HUDEP-2 (cell line): ENCODE results near the gene ASXL2.
"Not testable (repeated sequence)": the region's sequence is repeated elsewhere in the genome, so short reads cannot be mapped to it uniquely, and the experiment has no call there.

ENCODE experiments used
- DNase-seq, 76 experiments: peaks; one replicate each; lab custom pipeline; 2025; ENCODE audit not compliant: unreplicated experiment in 76 of 76; lab: John Stamatoyannopoulos, UW

Gene ASXL2

GRCh38 chr2:25894135-25894830, 16.0 kb upstream of the ASXL2 start:
- DNase-seq, result no peak

DNA sequence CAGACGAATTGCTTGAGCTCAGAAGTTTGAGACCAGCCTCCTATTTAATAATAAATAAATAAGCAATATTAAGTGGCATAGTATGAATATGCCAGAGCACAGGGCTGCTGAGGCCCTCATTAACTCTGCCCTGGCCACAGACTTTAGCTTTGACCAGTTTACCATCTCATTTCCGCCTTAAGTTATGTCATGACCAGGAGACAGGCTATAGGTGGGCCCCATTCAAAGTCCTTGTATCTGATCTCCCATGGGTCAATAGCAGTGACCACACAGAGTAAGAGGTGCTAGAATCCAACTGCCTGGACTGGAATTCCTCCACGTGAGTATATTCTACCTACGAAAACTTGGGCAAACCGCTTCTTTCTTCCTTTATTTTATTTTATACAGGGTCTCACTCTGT, 13.4 kb upstream of the ASXL2 start:
- no peak for DNase-seq

- DNase-seq, result no peak
Observed at GRCh38 chr2:25887624-25888242, 9.4 kb upstream of the ASXL2 start.

DNA sequence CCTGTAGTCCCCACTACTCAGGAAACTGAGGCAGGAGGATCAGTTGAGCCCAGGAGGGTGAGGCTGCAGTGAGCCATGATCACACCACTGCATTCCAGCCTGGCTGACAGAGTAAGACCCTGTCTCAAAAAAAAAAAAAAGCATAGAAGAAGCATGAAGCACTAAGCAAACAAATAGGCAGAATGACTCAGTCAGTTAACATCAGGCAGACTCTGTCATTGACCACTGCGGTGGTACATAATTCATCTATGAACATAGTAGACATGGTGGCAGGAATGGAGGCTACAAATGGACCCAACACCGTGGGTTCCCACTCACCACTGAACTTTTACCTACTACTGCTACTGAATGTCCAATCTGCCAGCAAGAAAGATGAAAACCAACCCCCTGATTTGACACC, 7.6 kb upstream of the ASXL2 start:
- DNase-seq, result no peak

GRCh38 chr2:25881764-25882163, 3.5 kb upstream of the ASXL2 start:
- peak in 39 of 76 experiments; percentile 3 to 63 (median 21) for DNase-seq

- no peak for DNase-seq
Observed at GRCh38 chr2:25879133-25879730, 945 bp upstream of the ASXL2 start.

DNA sequence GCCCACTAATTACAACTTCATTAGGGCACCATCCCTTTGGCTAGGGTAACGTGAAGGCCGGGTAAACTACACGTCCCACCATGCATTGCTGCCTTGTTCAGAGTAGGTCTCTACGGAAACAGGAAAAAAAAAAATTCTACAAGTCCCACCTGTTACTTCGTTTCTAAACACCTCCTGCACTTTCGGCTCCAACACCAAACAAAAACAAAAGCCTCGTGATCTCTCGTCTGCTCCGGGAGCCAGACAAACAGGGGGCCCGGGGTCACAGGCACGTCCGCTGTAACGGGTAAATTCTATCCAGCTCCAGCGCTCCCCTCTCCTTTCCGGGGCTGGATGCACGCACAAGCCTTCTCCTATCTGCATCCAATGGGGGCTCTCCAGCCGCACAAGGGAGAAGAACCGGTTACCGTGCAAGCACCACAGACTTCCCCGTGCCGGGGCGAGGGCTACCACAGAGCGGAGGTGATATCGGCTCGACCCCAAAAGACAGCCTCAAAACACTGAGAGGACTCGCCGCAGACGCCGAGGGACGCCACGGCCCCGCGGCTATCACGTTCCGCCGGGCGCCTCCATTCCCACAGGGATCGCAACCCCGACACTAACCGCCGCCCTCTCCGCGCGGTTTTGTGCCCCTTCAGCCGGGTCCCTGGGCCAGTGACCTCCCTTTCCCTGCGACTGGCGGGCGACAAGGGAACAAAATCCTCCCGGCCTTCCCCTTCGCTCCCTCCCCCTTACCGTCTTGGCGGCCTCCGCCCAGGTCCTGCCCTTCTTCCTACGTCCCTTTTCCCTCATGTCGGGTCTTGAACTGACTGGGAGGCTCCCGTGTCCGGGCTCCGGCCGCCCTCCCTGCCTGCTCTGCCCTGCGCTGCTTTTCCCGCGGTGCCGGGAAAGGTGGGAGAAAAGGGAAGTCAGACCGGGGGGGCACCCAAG, 591 bp downstream of the ASXL2 start:
- DNase-seq, result peak in 67 of 76 experiments; percentile 5 to 85 (median 46)

- DNase-seq, result no peak
Observed at GRCh38 chr2:25872134-25872533, 6.2 kb downstream of the ASXL2 start.

- DNase-seq, result no peak
Observed at GRCh38 chr2:25867396-25868003, 10.8 kb downstream of the ASXL2 start.

DNA sequence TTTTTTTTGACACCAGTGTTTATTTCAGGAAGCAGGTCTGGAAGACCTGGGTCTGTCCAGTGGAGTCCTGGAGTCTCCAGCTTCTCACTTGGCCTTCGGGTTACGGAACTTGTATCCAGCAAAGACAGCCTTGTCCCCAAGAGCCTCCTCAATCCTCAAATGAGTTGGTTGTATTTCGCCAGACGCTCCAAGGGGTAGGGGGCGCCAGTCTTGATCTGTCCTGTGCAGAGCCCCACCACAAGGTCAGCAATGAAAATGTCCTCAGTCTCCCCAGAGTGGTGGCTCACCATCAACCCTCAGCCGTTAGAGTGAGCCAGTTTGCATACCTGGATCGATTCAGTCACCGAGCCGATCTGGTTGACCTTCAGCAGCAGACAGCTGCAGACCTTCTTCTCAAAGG, 21.9 kb downstream of the ASXL2 start:
- no peak for DNase-seq

DNA sequence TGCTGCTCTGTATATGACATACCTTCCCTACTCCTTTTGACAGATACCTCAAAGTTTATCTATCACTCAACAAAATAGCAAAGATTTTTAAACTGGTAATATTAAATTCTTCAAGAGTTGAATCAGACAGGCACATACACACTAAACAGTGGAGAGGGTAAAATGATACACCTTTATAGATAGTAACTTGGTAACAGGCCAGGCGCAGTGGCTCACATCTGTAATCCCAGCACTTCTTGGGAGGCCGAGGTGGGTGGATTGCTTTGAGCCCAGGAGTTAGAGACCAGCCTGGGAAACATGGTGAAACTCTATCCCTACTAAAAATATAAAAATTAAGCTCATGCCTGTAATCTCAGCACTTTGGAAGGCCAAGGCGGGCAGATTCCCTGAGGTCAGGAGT, 23.2 kb downstream of the ASXL2 start:
- DNase-seq, result no peak

DNA sequence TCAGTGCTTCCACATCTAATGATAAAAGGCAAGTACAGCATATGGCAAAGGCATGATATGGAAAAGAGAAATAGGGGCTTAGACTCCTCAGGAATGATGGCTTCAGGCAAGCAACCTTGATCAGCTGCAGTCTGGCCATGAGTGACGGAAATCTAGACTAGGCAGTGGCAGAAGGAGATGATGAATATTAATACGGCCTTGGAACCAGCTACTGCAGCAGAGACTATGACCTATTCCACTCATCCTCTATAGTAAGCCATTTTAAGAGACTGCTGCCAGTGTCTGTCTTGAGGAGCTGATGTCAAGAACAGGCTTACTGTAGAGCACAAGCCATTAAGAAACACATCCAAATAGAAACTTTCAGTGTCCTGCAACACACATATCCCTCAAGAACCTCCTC, 23.7 kb downstream of the ASXL2 start:
- DNase-seq, result no peak

GRCh38 chr2:25853038-25853638, 25.1 kb downstream of the ASXL2 start:
- peak in 1 of 76 experiments; percentile 9 for DNase-seq

GRCh38 chr2:25851740-25852503, 26.4 kb downstream of the ASXL2 start:
- peak in 36 of 76 experiments; percentile 4 to 73 (median 42) for DNase-seq

- DNase-seq, result not testable (repeated sequence)
Observed at GRCh38 chr2:25850400-25850799, 27.9 kb downstream of the ASXL2 start.

- DNase-seq, result not testable (repeated sequence)
Observed at GRCh38 chr2:25849350-25849749, 28.9 kb downstream of the ASXL2 start.

- no peak for DNase-seq
Observed at GRCh38 chr2:25845843-25846505, 32.3 kb downstream of the ASXL2 start.

- no peak for DNase-seq
Observed at GRCh38 chr2:25844089-25844488, 34.2 kb downstream of the ASXL2 start.

DNA sequence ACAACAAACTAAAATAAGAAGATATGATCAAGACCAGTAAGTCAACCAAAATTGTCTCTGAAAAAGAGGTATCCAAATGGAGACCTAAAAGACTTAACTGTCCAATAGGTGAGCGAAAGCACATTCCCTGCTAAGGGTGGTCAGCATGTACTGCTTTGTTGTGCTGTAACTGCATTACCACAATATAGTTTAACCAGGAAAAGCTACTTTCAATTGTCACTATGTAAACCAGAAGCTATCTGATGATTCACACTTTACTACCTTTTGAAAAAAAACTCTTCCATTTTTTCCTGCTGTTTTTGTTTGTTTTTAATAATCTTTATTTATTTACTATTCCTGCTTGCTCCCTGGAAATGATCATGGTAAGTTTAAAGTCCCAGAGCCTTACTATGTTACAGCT, 36.1 kb downstream of the ASXL2 start:
- DNase-seq, result no peak
